Endothelial cell of umbilical vein (primary cell): ENCODE data around the gene DNAJB12.

Source experiments
- GATA2 ChIP-seq: IDR thresholded peaks from 2 replicates; pipeline ENCODE4 v1.7.0; 2011; ENCODE audit warnings: low read depth, mild to moderate bottlenecking, moderate library complexity, mixed read lengths, low read length; ENCODE audit not compliant: insufficient read length, insufficient read depth
- POLR2A ChIP-seq: IDR thresholded peaks from 2 replicates; pipeline ENCODE4 v1.6.1; 2012; ENCODE audit warnings: low read depth, mild to moderate bottlenecking, control low read depth, low read length
- POLR2AphosphoS5 ChIP-seq: IDR thresholded peaks from 2 replicates; pipeline ENCODE4 v1.6.1; 2012; ENCODE audit warnings: low read depth, mild to moderate bottlenecking, control low read depth, low read length, moderate library complexity; ENCODE audit not compliant: insufficient read depth
- TF ChIP-seq, protein P1 (sequence below), 2 donors: IDR thresholded peaks; 1 replicate in 1 of 2; 2 replicates in 1 of 2; pipeline ENCODE4 v1.5.1; 2011; ENCODE audit warnings: low read length in 2 of 2, mild to moderate bottlenecking in 2 of 2, moderate library complexity in 2 of 2, control low read depth in 1 of 2, inconsistent platforms in 1 of 2, low read depth in 1 of 2; ENCODE audit not compliant: insufficient read depth in 1 of 2; ENCODE audit errors: extremely low read depth in 1 of 2

DNA sequence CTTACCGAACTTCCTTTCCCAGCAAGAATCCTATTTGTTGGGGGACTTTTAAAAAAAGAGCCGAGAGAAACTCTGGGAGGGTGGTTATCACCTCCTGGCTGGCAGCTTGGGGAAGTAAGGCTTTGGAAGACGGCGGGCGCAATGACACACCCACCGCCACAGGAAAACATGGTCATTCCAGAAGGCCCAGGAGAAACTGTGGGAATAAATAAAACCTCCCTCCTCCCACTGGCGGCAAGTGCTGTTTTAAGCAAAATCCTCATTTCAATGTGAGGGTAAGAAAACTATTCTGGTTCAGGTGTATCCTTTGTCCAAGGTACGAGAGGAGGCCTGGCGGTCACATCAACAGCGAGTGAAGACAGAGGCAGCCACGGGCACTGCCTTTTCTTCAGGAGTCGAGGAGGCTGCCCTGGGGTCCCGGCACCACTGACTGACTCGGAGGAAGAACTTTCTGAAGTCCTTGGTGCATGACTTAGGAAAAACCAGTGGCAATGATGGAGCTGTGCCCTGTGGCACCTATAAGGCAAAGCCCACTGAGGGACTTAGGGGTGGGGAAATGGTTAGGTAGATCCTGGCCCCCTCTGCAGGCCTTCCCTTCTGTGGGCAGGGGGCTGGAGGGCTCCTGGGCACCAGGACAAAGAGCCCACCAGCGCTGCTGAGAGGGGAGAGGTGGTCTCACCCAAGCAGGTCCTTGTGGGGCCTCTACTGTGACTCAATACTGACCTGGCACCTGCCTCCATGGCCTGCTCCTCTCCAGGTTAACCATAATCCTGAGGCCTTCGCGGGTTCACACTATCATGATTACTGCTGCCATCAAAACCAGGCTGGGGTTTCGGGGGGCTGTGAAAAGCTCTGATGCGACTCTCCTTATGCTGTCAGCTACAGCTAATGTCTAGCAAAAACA, 21.4 kb downstream of the DNAJB12 start:
- TF ChIP-seq, protein P1, sequence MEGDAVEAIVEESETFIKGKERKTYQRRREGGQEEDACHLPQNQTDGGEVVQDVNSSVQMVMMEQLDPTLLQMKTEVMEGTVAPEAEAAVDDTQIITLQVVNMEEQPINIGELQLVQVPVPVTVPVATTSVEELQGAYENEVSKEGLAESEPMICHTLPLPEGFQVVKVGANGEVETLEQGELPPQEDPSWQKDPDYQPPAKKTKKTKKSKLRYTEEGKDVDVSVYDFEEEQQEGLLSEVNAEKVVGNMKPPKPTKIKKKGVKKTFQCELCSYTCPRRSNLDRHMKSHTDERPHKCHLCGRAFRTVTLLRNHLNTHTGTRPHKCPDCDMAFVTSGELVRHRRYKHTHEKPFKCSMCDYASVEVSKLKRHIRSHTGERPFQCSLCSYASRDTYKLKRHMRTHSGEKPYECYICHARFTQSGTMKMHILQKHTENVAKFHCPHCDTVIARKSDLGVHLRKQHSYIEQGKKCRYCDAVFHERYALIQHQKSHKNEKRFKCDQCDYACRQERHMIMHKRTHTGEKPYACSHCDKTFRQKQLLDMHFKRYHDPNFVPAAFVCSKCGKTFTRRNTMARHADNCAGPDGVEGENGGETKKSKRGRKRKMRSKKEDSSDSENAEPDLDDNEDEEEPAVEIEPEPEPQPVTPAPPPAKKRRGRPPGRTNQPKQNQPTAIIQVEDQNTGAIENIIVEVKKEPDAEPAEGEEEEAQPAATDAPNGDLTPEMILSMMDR (IDR thresholded peaks at IDR 0.05; ENCODE audit: extremely low read depth in 1 of 2, insufficient read depth in 1 of 2, low read depth in 1 of 2, low read length in 2 of 2) = no peak
- TF ChIP-seq GATA2 = no peak
- TF ChIP-seq POLR2A = no peak
- no peak for TF ChIP-seq POLR2AphosphoS5
